K562 (cell line): Measurements from ENCODE around the gene RRAS. TPM values are rescaled to one million over a fixed set of nuclear protein-coding genes. Genes with fewer than 3 reads are reported as not detected.

Source experiments
- C11orf30 ChIP-seq: fragments of 450-650 bp; IDR thresholded peaks from 2 replicates; pipeline ENCODE4 v1.6.1; 2016; ENCODE audit warnings: low read depth, mild to moderate bottlenecking
- CBFA2T2 ChIP-seq: fragments of 450-650 bp; conservative IDR thresholded peaks from 2 replicates; pipeline ENCODE4 v1.6.1; 2017; ENCODE audit warnings: mild to moderate bottlenecking
- FOS ChIP-seq: IDR thresholded peaks from 3 replicates; pipeline ENCODE4 v1.6.1; 2011; ENCODE audit not compliant: insufficient read length; ENCODE audit errors: extremely low read depth
- NFE2L1 ChIP-seq: fragments of 450-650 bp; IDR thresholded peaks from 2 replicates; pipeline ENCODE4 v1.6.1; 2016; ENCODE audit warnings: missing genetic modification characterization, low read depth, mild to moderate bottlenecking, missing compliant biosample characterization, moderate library complexity, borderline replicate concordance
- SMC3 ChIP-seq: conservative IDR thresholded peaks from 2 replicates; pipeline ENCODE4 v1.6.1; 2011; ENCODE audit warnings: low read depth, low read length, improper control_type of control experiment; ENCODE audit not compliant: insufficient read depth
- SUPT5H ChIP-seq: fragments of 450-650 bp; IDR thresholded peaks from 2 replicates; pipeline ENCODE4 v1.6.1; 2016
- U2AF2 ChIP-seq: fragments of 200-400 bp; formaldehyde crosslinking; optimal IDR thresholded peaks from 2 replicates; pipeline ENCODE3; 2017; ENCODE audit warnings: low read depth, mild to moderate bottlenecking, low read length
- XRCC5 ChIP-seq: fragments of 200-400 bp; formaldehyde crosslinking; IDR thresholded peaks from 2 replicates; pipeline ENCODE4 v1.6.1; 2017; ENCODE audit warnings: low read depth, mild to moderate bottlenecking, low read length
- ZNF239 ChIP-seq: fragments of 250-450 bp; sonication (Bioruptor Pico); IDR thresholded peaks from 2 replicates; pipeline ENCODE4 v1.4.0; 2020; ENCODE audit warnings: mild to moderate bottlenecking
- ZNF444 ChIP-seq: fragments of 250-450 bp; sonication (Bioruptor Pico); IDR thresholded peaks from 2 replicates; pipeline ENCODE4 v1.4.0; 2020; ENCODE audit warnings: mild to moderate bottlenecking, moderate library complexity
- ZNF57 ChIP-seq: fragments of 450-650 bp; formaldehyde crosslinking; IDR thresholded peaks from 2 replicates; pipeline ENCODE4 v1.4.0; 2020; ENCODE audit warnings: mild to moderate bottlenecking, moderate library complexity
- polyA plus RNA-seq, 8 experiments: library from polyadenylated mRNA; depleted of rRNA in 4 of 8; stranded (reverse) in 5 of 8; unstranded in 3 of 8; fragments of >200 nt; fragmentation: Nextera tagmentation in 2 of 8; fragmentation: Illumina TruSeq in 1 of 8; extraction: Ambion mirVana in 2 of 8; extraction: Trizol in 1 of 8; gene quantifications; 2 replicates each; pipeline versions ENCODE4 v1.2.1 to v1.2.3, GENCODE V29; 2011 to 2014; ENCODE audit warnings: inconsistent platforms in 1 of 8, missing spikeins in 1 of 8
- total RNA-seq, 7 experiments: library from RNA; depleted of rRNA in 6 of 7; stranded (reverse); fragments of >200 nt in 6 of 7; fragmentation: Illumina TruSeq in 2 of 7; extraction: Trizol in 2 of 7; gene quantifications; 2 replicates each; pipeline versions ENCODE4 v1.2.1 to v1.2.3, GENCODE V29; 2011 to 2021; ENCODE audit warnings: low replicate concordance in 1 of 7
- TF ChIP-seq, protein P1 (sequence below), 2 experiments: fragments of 450-650 bp; IDR thresholded peaks; 2 replicates each; pipeline ENCODE4 v1.6.1; 2018; ENCODE audit warnings: mild to moderate bottlenecking in 2 of 2, low read depth in 1 of 2; ENCODE audit not compliant: partially characterized antibody in 2 of 2
- TF ChIP-seq, protein P2 (sequence below), 2 experiments: fragments of 450-650 bp; formaldehyde crosslinking in 1 of 2; IDR thresholded peaks; 2 replicates each; pipeline versions ENCODE4 v1.4.0 to v1.6.1; 2014 to 2020; ENCODE audit warnings: mild to moderate bottlenecking in 2 of 2, borderline replicate concordance in 1 of 2, low read depth in 1 of 2
- TF ChIP-seq, protein P3 (sequence below): fragments of 250-450 bp; sonication (Bioruptor Pico); IDR thresholded peaks from 2 replicates; pipeline ENCODE4 v1.5.0; 2020; ENCODE audit warnings: mild to moderate bottlenecking

The RRAS gene
- total and polyA plus RNA-seq, 9 of the 15 experiments (the other 6 are each of a cell fraction or from before 2014, with no cell fraction given): 0.70 to 17.3 (median 8.2) TPM

DNA sequence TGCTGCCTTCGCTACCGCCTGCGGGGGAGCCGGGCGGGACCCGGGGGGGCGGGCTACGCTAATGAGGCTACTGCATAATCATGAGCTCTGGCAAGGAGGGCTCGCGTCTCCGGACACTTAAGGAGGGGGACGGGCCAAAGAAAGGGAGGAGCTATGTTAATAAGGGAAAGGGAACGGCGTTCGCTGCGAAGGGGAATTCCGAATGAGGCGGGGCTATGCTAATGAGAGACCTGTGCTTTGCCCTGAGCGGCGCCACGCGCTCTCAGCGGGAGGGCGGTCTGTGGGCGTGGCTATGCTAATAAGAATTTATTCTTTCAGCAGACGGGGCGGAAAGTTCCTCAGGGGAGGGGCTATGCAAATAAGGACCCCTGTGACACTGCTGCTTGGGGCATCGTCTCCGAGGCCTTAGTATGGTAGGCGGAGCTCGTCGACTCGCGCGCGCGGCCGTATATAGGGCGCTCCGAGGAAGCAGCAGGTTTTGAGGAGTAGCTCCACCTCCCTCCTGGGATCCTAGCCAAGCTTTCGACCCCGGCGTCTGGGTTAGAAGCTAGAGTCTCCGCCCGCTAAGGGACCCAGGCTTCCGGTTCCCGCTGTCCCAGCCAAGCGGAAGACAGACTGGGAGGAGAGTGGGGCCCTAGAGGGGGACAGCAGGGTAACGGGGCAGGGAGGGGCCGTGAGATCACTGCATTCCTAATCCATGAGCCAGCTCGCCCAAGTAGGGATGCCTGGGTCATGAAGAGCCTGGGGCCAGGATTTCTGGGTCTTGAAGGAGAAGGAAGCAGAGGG, at the start of gene RRAS (continued):
- TF ChIP-seq, protein P1, sequence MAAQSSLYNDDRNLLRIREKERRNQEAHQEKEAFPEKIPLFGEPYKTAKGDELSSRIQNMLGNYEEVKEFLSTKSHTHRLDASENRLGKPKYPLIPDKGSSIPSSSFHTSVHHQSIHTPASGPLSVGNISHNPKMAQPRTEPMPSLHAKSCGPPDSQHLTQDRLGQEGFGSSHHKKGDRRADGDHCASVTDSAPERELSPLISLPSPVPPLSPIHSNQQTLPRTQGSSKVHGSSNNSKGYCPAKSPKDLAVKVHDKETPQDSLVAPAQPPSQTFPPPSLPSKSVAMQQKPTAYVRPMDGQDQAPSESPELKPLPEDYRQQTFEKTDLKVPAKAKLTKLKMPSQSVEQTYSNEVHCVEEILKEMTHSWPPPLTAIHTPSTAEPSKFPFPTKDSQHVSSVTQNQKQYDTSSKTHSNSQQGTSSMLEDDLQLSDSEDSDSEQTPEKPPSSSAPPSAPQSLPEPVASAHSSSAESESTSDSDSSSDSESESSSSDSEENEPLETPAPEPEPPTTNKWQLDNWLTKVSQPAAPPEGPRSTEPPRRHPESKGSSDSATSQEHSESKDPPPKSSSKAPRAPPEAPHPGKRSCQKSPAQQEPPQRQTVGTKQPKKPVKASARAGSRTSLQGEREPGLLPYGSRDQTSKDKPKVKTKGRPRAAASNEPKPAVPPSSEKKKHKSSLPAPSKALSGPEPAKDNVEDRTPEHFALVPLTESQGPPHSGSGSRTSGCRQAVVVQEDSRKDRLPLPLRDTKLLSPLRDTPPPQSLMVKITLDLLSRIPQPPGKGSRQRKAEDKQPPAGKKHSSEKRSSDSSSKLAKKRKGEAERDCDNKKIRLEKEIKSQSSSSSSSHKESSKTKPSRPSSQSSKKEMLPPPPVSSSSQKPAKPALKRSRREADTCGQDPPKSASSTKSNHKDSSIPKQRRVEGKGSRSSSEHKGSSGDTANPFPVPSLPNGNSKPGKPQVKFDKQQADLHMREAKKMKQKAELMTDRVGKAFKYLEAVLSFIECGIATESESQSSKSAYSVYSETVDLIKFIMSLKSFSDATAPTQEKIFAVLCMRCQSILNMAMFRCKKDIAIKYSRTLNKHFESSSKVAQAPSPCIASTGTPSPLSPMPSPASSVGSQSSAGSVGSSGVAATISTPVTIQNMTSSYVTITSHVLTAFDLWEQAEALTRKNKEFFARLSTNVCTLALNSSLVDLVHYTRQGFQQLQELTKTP (IDR thresholded peaks at IDR 0.05; ENCODE audit: low read depth in 1 of 2, partially characterized antibody in 2 of 2): peak in 1 of 2 experiments; percentile 84
- TF ChIP-seq U2AF2 (no peak), SUPT5H (peak; percentile 89), NFE2L1 (tag) (no peak), ZNF239 (CRISPR knock-in tag) (no peak), FOS (no peak), C11orf30 (no peak), SMC3 (no peak), ZNF444 (CRISPR knock-in tag) (no peak), CBFA2T2 (no peak), XRCC5 (peak; percentile 85; the same call in 1 of the 2 replicates), ZNF57 (CRISPR knock-in tag) (no peak)
- TF ChIP-seq, protein P2, sequence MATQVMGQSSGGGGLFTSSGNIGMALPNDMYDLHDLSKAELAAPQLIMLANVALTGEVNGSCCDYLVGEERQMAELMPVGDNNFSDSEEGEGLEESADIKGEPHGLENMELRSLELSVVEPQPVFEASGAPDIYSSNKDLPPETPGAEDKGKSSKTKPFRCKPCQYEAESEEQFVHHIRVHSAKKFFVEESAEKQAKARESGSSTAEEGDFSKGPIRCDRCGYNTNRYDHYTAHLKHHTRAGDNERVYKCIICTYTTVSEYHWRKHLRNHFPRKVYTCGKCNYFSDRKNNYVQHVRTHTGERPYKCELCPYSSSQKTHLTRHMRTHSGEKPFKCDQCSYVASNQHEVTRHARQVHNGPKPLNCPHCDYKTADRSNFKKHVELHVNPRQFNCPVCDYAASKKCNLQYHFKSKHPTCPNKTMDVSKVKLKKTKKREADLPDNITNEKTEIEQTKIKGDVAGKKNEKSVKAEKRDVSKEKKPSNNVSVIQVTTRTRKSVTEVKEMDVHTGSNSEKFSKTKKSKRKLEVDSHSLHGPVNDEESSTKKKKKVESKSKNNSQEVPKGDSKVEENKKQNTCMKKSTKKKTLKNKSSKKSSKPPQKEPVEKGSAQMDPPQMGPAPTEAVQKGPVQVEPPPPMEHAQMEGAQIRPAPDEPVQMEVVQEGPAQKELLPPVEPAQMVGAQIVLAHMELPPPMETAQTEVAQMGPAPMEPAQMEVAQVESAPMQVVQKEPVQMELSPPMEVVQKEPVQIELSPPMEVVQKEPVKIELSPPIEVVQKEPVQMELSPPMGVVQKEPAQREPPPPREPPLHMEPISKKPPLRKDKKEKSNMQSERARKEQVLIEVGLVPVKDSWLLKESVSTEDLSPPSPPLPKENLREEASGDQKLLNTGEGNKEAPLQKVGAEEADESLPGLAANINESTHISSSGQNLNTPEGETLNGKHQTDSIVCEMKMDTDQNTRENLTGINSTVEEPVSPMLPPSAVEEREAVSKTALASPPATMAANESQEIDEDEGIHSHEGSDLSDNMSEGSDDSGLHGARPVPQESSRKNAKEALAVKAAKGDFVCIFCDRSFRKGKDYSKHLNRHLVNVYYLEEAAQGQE (IDR thresholded peaks at IDR 0.05; ENCODE audit: borderline replicate concordance): no peak
- TF ChIP-seq, protein P2 (CRISPR knock-in tag; IDR thresholded peaks at IDR 0.05; ENCODE audit: low read depth): no peak
- TF ChIP-seq, protein P3, sequence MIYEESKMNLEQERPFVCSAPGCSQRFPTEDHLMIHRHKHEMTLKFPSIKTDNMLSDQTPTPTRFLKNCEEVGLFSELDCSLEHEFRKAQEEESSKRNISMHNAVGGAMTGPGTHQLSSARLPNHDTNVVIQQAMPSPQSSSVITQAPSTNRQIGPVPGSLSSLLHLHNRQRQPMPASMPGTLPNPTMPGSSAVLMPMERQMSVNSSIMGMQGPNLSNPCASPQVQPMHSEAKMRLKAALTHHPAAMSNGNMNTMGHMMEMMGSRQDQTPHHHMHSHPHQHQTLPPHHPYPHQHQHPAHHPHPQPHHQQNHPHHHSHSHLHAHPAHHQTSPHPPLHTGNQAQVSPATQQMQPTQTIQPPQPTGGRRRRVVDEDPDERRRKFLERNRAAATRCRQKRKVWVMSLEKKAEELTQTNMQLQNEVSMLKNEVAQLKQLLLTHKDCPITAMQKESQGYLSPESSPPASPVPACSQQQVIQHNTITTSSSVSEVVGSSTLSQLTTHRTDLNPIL: no peak
